T-cell (primary cell): ENCODE results near the gene TSNAX. TPM values are rescaled to one million over a fixed set of nuclear protein-coding genes. Genes with fewer than 3 reads are reported as not detected.

Experiments
- ATAC-seq, 4 experiments: fragments of 200-7000 bp in 3 of 4; fragments of 150-1000 bp in 1 of 4; cut with Tn5 transposase; replicated peaks in 1 of 4; 1 replicate in 3 of 4; 2 replicates in 1 of 4; pipeline ENCODE4 v1.10.0; 2021; ENCODE audit warnings: moderate library complexity in 3 of 4, mild to moderate bottlenecking in 2 of 4, moderate number of reproducible peaks in 1 of 4
- CTCF ChIA-PET, 2 donors: fragments of 300-600 bp; sonication (Branson Sonifier 250); formaldehyde crosslinking; loops; one replicate each; lab custom pipeline; 2022; ENCODE audit warnings: antibody characterized with exemption in 2 of 2; lab: Charles Lee
- POLR2A ChIA-PET, 2 donors: fragments of 300-600 bp; sonication (Branson Sonifier 250); formaldehyde crosslinking; loops; one replicate each; lab custom pipeline; 2022; ENCODE audit warnings: antibody characterized with exemption in 2 of 2; lab: Charles Lee
- DNase-seq, 35 experiments: peaks; one replicate each; pipeline versions ENCODE4 v3.0.0 to v3.0.0-alpha.2; 2013 to 2023
- H3K27ac ChIP-seq: one replicate; pipeline ENCODE4 v1.5.1; 2013; ENCODE audit warnings: low read length
- H3K27me3 ChIP-seq, 2 experiments: replicated peaks in 1 of 2; 1 replicate in 1 of 2; 2 replicates in 1 of 2; pipeline versions ENCODE4 v1.6.1 to v1.7.0; 2013; ENCODE audit warnings: low read length in 1 of 2, mixed read lengths in 1 of 2; ENCODE audit not compliant: control insufficient read depth in 2 of 2, insufficient read depth in 2 of 2; ENCODE audit errors: extremely low read depth in 1 of 2
- H3K36me3 ChIP-seq, 2 donors: 1 replicate in 1 of 2; 2 replicates in 1 of 2; pipeline versions ENCODE4 v1.6.1 to v1.7.0; 2013; ENCODE audit warnings: low read length in 1 of 2; ENCODE audit not compliant: control insufficient read depth in 2 of 2, insufficient read depth in 1 of 2; ENCODE audit errors: extremely low read depth in 1 of 2
- H3K4me1 ChIP-seq, 2 experiments: 1 replicate in 1 of 2; 2 replicates in 1 of 2; pipeline versions ENCODE4 v1.6.1 to v1.7.0; 2013; ENCODE audit warnings: low read length in 2 of 2, mixed read lengths in 1 of 2; ENCODE audit not compliant: insufficient read depth in 2 of 2, control insufficient read depth in 1 of 2; ENCODE audit errors: extremely low read depth in 1 of 2
- H3K4me3 ChIP-seq, 2 donors: 1 replicate in 1 of 2; 2 replicates in 1 of 2; pipeline versions ENCODE4 v1.5.1 to v1.7.0; 2013; ENCODE audit warnings: mild to moderate bottlenecking in 2 of 2, low read length in 1 of 2, moderate library complexity in 1 of 2; ENCODE audit not compliant: control insufficient read depth in 1 of 2; ENCODE audit errors: extremely low read depth in 1 of 2
- H3K9me3 ChIP-seq: 2 replicates; pipeline ENCODE4 v1.7.0; 2013
- H3K27ac Mint-ChIP-seq, 2 donors: one replicate each; pipeline ENCODE4 v1.8.0; 2020 to 2021; ENCODE audit warnings: mild to moderate bottlenecking in 2 of 2, mixed read lengths in 2 of 2
- H3K27me3 Mint-ChIP-seq, 2 donors: one replicate each; pipeline ENCODE4 v1.8.0; 2021 to 2022; ENCODE audit warnings: mixed read lengths in 2 of 2
- H3K36me3 Mint-ChIP-seq: one replicate; pipeline ENCODE4 v1.8.0; 2021; ENCODE audit warnings: mixed read lengths
- H3K4me1 Mint-ChIP-seq, 3 donors: one replicate each; pipeline ENCODE4 v1.8.0; 2020 to 2022; ENCODE audit warnings: mixed read lengths in 3 of 3, mild to moderate bottlenecking in 1 of 3
- H3K4me3 Mint-ChIP-seq, 3 donors: one replicate each; pipeline ENCODE4 v1.8.0; 2020 to 2022; ENCODE audit warnings: mild to moderate bottlenecking in 3 of 3, mixed read lengths in 3 of 3, moderate library complexity in 3 of 3
- H3K9me3 Mint-ChIP-seq, 3 donors: one replicate each; pipeline ENCODE4 v1.8.0; 2020 to 2022; ENCODE audit warnings: mixed read lengths in 3 of 3
- WGBS: methylation state at CpG from one replicate; pipeline ENCODE4 v1.1.5; 2013; ENCODE audit warnings: missing lambda C conversion rate; ENCODE audit not compliant: insufficient coverage; 5-methylcytosine and 5-hydroxymethylcytosine counted together
- total RNA-seq, 35 experiments: library from RNA in 6 of 35; stranded (reverse) in 6 of 35; fragments of 120-200 nt in 1 of 35; gene quantifications; one replicate each; pipeline versions ENCODE4 v1.2.1 to v1.2.4 and lab custom pipeline; 2013 to 2026

TSNAX gene
- total RNA-seq, 5 donors from 2014 or later (not counting 1 experiment from before 2014, with no cell fraction given): 31.0 to 40.6 (median 35.0) TPM

DNA sequence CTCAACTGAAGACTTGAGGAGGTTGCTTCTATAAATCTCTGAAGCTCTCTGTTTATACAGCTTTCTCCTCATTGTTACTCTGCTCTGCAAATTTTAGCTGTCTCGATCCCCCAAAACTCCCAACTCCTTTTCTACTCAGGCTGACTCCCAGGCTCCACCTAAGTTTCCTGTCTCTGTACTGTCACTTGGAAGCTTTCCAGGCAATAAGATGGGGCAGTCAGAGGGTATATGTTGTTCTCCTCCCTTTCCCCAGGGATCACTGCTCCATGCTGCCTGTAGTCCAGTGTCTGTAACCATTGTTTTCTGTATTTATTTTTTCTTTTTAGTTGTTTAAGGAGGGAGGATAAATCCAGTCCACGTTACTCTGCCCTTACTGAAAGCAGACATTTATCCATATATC, 13.4 kb downstream of the TSNAX start:
- H3K4me1 ChIP-seq: no peaks in the 10 kb centered on the region
- H3K27ac ChIP-seq: no peak overlapping the region
- ATAC-seq (no peak), DNase-seq (no peak)
- ChIA-PET POLR2A (no interaction called here), CTCF (no interaction called here)
- H3K27ac Mint-ChIP-seq: no peak overlapping the region
- no peaks in the 10 kb centered on the region for H3K27me3 ChIP-seq
- no peak overlapping the region for H3K4me3 ChIP-seq
- peaks cover 63% of the 10 kb centered on the region for H3K36me3 Mint-ChIP-seq
- H3K4me1 Mint-ChIP-seq: peaks cover 24 to 32% (median 26%) of the 10 kb centered on the region in 3 donors
- WGBS: no CpG with 5 or more reads among the region's 2 CpGs
- H3K36me3 ChIP-seq: peaks cover 4 to 54% of the 10 kb centered on the region in 2 donors
- peak overlapping the region in 1 of 3 donors; percentile 24 for H3K4me3 Mint-ChIP-seq
- H3K9me3 ChIP-seq: peaks cover 3% of the 10 kb centered on the region
- H3K9me3 Mint-ChIP-seq: peaks cover 0 to 6% (median 0%) of the 10 kb centered on the region in 3 donors
- H3K27me3 Mint-ChIP-seq: no peaks in the 10 kb centered on the region

DNA sequence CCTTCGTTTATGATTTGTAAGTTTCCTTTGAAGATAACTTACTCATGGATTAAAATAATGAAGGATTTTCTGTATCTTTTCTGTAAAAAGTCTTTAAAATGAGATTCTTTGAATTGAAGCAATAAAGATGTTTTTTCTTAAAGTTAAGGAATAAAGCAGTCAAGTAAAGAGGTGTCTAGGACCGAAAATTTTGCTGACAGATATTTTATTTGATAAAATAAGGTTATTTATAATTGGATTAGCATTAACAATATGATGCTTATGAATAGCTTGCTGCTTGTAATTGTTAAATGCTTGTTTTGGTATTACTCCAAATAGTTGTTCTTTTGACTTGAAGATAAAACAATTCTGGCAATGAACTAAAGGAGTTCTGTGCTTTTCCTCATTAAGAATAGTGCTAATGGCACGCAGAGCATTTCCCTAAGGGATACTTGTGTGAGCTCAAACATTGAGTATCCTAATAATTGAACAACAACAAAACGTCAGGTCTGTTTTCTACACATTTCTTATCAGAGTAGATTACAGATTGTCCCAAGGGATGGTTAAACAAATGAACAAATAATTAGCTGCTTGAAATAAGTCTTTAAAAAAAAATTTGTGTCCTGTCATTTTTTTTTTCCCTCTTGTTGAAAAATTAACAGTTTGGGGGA, 16.6 kb downstream of the TSNAX start:
- ChIA-PET CTCF (interaction anchor here in 1 of 2 donors (0.9 to 1.2 kb wide), 2 partner anchors 16 to 182 kb away, joined by 3 to 4 read pairs; no protein-coding TSS in a partner anchor), POLR2A (no interaction called here)
- Mint-ChIP-seq H3K27ac (no peak overlapping the region), H3K27me3 (no peaks in the 10 kb centered on the region), H3K36me3 (peaks cover 51% of the 10 kb centered on the region), H3K4me1 (peaks cover 29 to 45% (median 34%) of the 10 kb centered on the region in 3 donors), H3K4me3 (no peak overlapping the region), H3K9me3 (peaks cover 0 to 6% (median 0%) of the 10 kb centered on the region in 3 donors)
- Histone ChIP-seq H3K27ac (no peak overlapping the region), H3K4me1 (peaks cover 0 to 2% of the 10 kb centered on the region in 2 experiments), H3K27me3 (no peaks in the 10 kb centered on the region), H3K9me3 (peaks cover 3% of the 10 kb centered on the region), H3K4me3 (no peak overlapping the region), H3K36me3 (peaks cover 9 to 48% of the 10 kb centered on the region in 2 donors)
- DNase-seq (no peak), ATAC-seq (no peak)
- WGBS: 100% methylated on average over 1 of the region's 4 CpGs

DNA sequence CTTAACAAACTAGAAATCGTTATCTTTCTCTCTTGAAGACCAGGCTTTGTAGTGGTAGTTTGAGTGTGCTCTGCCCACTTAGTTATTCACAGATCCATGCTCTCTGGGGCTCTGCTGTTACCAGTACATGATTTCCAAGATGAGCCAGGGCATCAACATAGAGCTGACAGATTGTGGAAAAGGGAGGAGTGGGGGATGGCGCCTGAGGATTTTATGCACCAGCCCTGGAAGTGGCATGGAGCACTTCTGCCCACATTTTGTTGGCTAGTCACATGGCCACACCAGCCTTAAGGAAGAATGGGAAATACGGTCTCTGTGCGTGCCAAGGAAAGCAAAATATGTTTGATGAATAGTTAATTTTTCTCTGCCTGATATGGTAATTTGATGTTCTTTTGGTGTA, 18.2 kb downstream of the TSNAX start:
- Mint-ChIP-seq H3K9me3 (no peaks in the 10 kb centered on the region), H3K27ac (no peak overlapping the region), H3K36me3 (peaks cover 38% of the 10 kb centered on the region), H3K4me1 (peaks cover 27 to 42% (median 28%) of the 10 kb centered on the region in 3 donors), H3K4me3 (no peak overlapping the region), H3K27me3 (no peaks in the 10 kb centered on the region)
- WGBS: 96% methylated on average over 3 of the region's 4 CpGs
- H3K9me3 ChIP-seq: no peaks in the 10 kb centered on the region
- H3K4me3 ChIP-seq: no peak overlapping the region
- ATAC-seq (no peak), DNase-seq (no peak)
- peaks cover 0 to 2% of the 10 kb centered on the region in 2 experiments for H3K4me1 ChIP-seq
- POLR2A ChIA-PET: interaction anchor here (0.6 to 1.0 kb wide), 2 partner anchors 15 to 201 kb away, joined by 3 to 4 read pairs; no protein-coding TSS in a partner anchor
- no peaks in the 10 kb centered on the region for H3K27me3 ChIP-seq
- CTCF ChIA-PET: interaction anchor here (0.6 kb wide), 3 partner anchors 46 to 377 kb away, joined by 3 to 6 read pairs (median 5); no protein-coding TSS in a partner anchor
- peaks cover 9 to 44% of the 10 kb centered on the region in 2 donors for H3K36me3 ChIP-seq
- H3K27ac ChIP-seq: no peak overlapping the region

- Mint-ChIP-seq H3K4me3 (no peak overlapping the region), H3K27ac (no peak overlapping the region), H3K9me3 (no peaks in the 10 kb centered on the region), H3K4me1 (peaks cover 20 to 41% (median 26%) of the 10 kb centered on the region in 3 donors), H3K27me3 (no peaks in the 10 kb centered on the region), H3K36me3 (peaks cover 30% of the 10 kb centered on the region)
- ChIA-PET CTCF (interaction anchor here in 1 of 2 donors (0.6 kb wide), 2 partner anchors 23 to 865 kb away, joined by 3 read pairs; no protein-coding TSS in a partner anchor), POLR2A (no interaction called here)
- 92% methylated on average over 3 of the region's 4 CpGs for WGBS
- Histone ChIP-seq H3K4me3 (no peak overlapping the region), H3K4me1 (peaks cover 0 to 2% of the 10 kb centered on the region in 2 experiments), H3K36me3 (peaks cover 5 to 19% of the 10 kb centered on the region in 2 donors), H3K27me3 (no peaks in the 10 kb centered on the region), H3K9me3 (no peaks in the 10 kb centered on the region), H3K27ac (no peak overlapping the region)
- ATAC-seq (no peak), DNase-seq (no peak)
Measured at GRCh38 chr1:231549733-231550447, 21.4 kb downstream of the TSNAX start.

DNA sequence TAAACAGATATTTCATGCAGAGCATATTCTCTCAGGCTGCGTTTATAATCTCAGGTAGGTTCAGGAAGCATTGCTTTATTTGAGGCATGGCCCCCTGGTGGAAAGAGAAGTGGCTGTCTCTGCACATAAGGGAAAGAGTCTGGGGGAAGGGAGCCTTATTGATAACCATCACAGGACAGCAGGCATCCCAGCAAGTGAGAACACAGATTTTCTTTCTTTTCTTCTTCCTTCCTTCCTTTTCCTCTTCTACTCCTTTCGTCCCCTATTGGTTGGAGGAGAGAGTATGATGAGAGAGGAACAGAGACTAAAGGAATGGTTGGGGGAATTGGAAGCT, 21.9 kb downstream of the TSNAX start:
- Histone ChIP-seq H3K36me3 (peaks cover 5 to 19% of the 10 kb centered on the region in 2 donors), H3K4me3 (no peak overlapping the region), H3K9me3 (no peaks in the 10 kb centered on the region), H3K4me1 (peaks cover 0 to 2% of the 10 kb centered on the region in 2 experiments), H3K27ac (no peak overlapping the region), H3K27me3 (no peaks in the 10 kb centered on the region)
- Mint-ChIP-seq H3K27me3 (no peaks in the 10 kb centered on the region), H3K27ac (no peak overlapping the region), H3K4me3 (no peak overlapping the region), H3K36me3 (peaks cover 34% of the 10 kb centered on the region), H3K9me3 (no peaks in the 10 kb centered on the region), H3K4me1 (peaks cover 24 to 41% (median 29%) of the 10 kb centered on the region in 3 donors)
- ATAC-seq: peak in 3 of 4 experiments; percentile 35 to 57 (median 47)
- POLR2A ChIA-PET: no interaction called here
- 40% methylated on average over 1 of the region's 2 CpGs for WGBS
- CTCF ChIA-PET: interaction anchor here in 1 of 2 donors (0.5 kb wide), 1 partner anchor 42 kb away, joined by 3 read pairs; no protein-coding TSS in a partner anchor
- peak in 20 of 35 experiments; percentile 1 to 57 (median 18) for DNase-seq

DNA sequence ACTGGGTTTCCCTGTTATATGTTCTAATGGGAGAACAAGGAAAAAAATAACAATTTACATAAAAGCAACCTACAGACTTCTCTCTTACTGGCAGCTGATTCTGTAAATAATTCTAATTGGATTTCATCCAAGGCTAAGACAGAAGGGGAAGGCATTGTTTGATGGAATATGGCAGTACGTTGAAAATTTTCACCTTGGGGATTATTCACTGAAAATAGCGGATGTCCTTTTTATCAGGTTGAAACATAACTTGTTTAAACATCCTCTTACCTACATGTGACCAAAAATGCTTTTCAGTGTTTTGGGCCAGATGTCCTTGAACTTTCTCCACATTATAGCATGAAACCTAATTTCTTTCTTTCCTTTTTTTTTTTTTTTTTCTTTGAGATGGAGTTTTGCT, 24.9 kb downstream of the TSNAX start:
- no peaks in the 10 kb centered on the region for H3K27me3 ChIP-seq
- Mint-ChIP-seq H3K4me1 (peaks cover 36 to 49% (median 43%) of the 10 kb centered on the region in 3 donors), H3K27ac (no peak overlapping the region), H3K9me3 (no peaks in the 10 kb centered on the region), H3K4me3 (no peak overlapping the region), H3K36me3 (peaks cover 27% of the 10 kb centered on the region), H3K27me3 (no peaks in the 10 kb centered on the region)
- H3K4me3 ChIP-seq: no peak overlapping the region
- peaks cover 0 to 2% of the 10 kb centered on the region in 2 experiments for H3K4me1 ChIP-seq
- DNase-seq (no peak), ATAC-seq (no peak)
- H3K27ac ChIP-seq: no peak overlapping the region
- H3K9me3 ChIP-seq: no peaks in the 10 kb centered on the region
- no CpG with 5 or more reads among the region's 2 CpGs for WGBS
- H3K36me3 ChIP-seq: peaks cover 3 to 17% of the 10 kb centered on the region in 2 donors
- CTCF ChIA-PET: interaction anchor here in 1 of 2 donors (0.7 kb wide), 1 partner anchor 106 kb away, joined by 3 read pairs; no protein-coding TSS in a partner anchor
- POLR2A ChIA-PET: no interaction called here
